Body of pancreas (tissue), 4 donors: ENCODE data around the gene SCGB1D1.

Experiments used
- CTCF ChIP-seq, 7 experiments: fragments of 450-650 bp in 4 of 7; fragments of 200-600 bp in 3 of 7; sonication (generic) in 3 of 7; IDR thresholded peaks; one replicate each; pipeline ENCODE4 v1.5.1; 2016 to 2019; ENCODE audit warnings: antibody characterized with exemption in 7 of 7
- POLR2A ChIP-seq, 3 donors: fragments of 450-650 bp; IDR thresholded peaks; one replicate each; pipeline ENCODE4 v1.6.1; 2016; ENCODE audit warnings: antibody characterized with exemption in 3 of 3, mild to moderate bottlenecking in 2 of 3

- TF ChIP-seq POLR2A (IDR thresholded peaks at IDR 0.05) (no peak), CTCF (IDR thresholded peaks at IDR 0.05) (no peak)
Observed at GRCh38 chr11:62242021-62242420, 52.0 kb downstream of the SCGB1D1 start, which contains the start of gene SCGB1D2.
